Measurements from ENCODE around the gene CDK13.

CDK13 gene

GRCh38 chr7:39946693-39947092 lies 3.4 kb upstream of the CDK13 start:
- DNase-seq (ENCODE audit: low spot score), result no peak
- no peak for TF ChIP-seq CTCF (IDR thresholded peaks at IDR 0.05; ENCODE audit: borderline replicate concordance, control extremely low read depth, extremely low read depth, insufficient read depth, missing control alignments)
- in situ Hi-C loops (cut with MboI; ENCODE audit: low sequenced_read_pairs, unreplicated experiment), result loop anchor here (10.0 kb wide), 1 partner anchor 98 kb away; no protein-coding TSS in a partner anchor

- in situ Hi-C loops (cut with MboI; ENCODE audit: low sequenced_read_pairs, unreplicated experiment), result loop anchor here (10.0 kb wide), 1 partner anchor 96 kb away; no protein-coding TSS in a partner anchor
- DNase-seq (ENCODE audit: low spot score), result no peak
- no peak for TF ChIP-seq CTCF (IDR thresholded peaks at IDR 0.05; ENCODE audit: borderline replicate concordance, control extremely low read depth, extremely low read depth, insufficient read depth, missing control alignments)
Observed at GRCh38 chr7:39948375-39948955, 1.6 kb upstream of the CDK13 start.

GRCh38 chr7:39948956-39949928 lies 814 bp upstream of the CDK13 start:
- TF ChIP-seq CTCF (IDR thresholded peaks at IDR 0.05; ENCODE audit: borderline replicate concordance, control extremely low read depth, extremely low read depth, insufficient read depth, missing control alignments), result no peak
- DNase-seq (ENCODE audit: low spot score), result peak; percentile 92
- in situ Hi-C loops (cut with MboI; ENCODE audit: low sequenced_read_pairs, unreplicated experiment), result loop anchor here (10.0 kb wide), 1 partner anchor 96 kb away; no protein-coding TSS in a partner anchor

- peak; percentile 43 for DNase-seq (ENCODE audit: low spot score)
- no peak for TF ChIP-seq CTCF (IDR thresholded peaks at IDR 0.05; ENCODE audit: borderline replicate concordance, control extremely low read depth, extremely low read depth, insufficient read depth, missing control alignments)
- in situ Hi-C loops (cut with MboI; ENCODE audit: low sequenced_read_pairs, unreplicated experiment), result no loop called here
Observed at GRCh38 chr7:39950473-39951225, 593 bp downstream of the CDK13 start.

GRCh38 chr7:39951226-39952194 lies 1.5 kb downstream of the CDK13 start:
- in situ Hi-C loops (cut with MboI; ENCODE audit: low sequenced_read_pairs, unreplicated experiment), result no loop called here
- DNase-seq (ENCODE audit: low spot score), result peak; percentile 78
- TF ChIP-seq CTCF (IDR thresholded peaks at IDR 0.05; ENCODE audit: borderline replicate concordance, control extremely low read depth, extremely low read depth, insufficient read depth, missing control alignments), result peak; percentile 53

All from GM13976 (cell line).